ENCODE results near the gene DSTN.

GRCh38 chr20:17570347-17571152, 675 bp downstream of the DSTN start:
- TF ChIP-seq CTCF (IDR thresholded peaks at IDR 0.05) (no peak), EZH2 (IDR thresholded peaks at IDR 0.05; ENCODE audit: borderline replicate concordance, insufficient read depth, low read depth, low read length, poor library complexity, severe bottlenecking) (no peak)

Measured in B cell (primary cell).